CD1c-positive myeloid dendritic cell (primary cell): Measurements from ENCODE around the gene SMTNL1.

Experiments used
- DNase-seq: peaks from one replicate; pipeline ENCODE4 v3.0.0-alpha.2; 2016; ENCODE audit errors: extremely low spot score

Gene SMTNL1

DNA sequence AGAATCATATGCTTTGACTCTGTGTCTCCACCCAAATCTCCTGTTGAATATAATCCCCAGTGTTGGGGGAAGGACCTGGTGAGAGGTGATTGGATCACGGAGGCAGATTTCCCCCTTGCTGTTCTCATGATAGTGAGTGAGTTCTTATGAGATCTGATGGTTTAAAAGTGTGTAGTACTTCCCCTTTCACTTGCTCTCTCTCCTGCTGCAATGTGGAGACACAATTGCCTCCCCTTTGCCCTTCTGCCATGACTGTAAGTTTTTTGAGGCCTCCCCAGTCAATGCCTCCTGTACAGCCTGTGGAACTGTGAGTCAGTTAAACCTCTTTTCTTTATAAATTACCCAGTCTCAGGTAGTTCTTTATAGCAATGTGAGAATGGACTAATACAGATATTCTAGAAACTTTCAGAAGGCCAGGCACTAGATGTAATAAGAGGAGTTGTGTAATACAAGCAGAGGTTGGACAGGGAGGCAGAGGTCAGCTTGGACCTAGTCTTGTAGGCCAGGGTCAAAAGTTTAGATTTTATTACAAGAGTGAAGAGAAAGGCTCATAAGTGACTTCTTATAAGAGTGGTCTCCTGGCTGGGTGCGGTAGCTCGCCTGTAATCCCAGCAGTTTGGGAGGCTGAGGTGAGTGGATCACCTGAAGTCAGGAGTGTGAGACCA, 50.8 kb downstream of the SMTNL1 start:
- DNase-seq: no peak

DNA sequence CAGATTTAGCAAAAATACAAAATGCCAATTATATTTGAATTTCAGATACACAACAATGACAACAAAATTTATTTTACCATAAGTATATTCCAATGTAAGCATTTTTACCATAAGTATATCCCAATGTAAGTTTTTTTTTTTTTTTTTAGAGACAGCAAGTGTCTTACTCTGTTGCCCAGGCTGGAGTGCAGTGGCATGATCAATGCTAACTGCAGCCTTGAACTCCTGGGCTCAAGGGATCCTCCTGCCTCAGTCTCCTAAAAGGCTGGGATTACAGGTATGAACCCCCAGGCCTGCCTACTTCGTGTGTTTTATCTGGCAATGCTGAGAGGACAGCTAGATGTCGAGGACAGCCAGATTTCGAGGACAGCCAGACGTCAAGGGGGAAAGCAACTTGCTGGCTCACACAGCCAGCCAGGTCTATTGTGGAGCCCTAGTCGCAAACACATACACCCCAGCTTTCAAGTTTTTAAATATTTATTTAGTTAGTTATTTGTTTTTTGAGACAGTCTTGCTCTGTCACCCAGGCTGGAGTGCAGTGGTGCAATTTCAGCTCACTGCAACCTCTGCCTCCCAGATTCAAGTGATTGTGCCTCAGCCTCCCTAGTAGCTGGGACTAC, 59.0 kb downstream of the SMTNL1 start:
- no peak for DNase-seq

DNA sequence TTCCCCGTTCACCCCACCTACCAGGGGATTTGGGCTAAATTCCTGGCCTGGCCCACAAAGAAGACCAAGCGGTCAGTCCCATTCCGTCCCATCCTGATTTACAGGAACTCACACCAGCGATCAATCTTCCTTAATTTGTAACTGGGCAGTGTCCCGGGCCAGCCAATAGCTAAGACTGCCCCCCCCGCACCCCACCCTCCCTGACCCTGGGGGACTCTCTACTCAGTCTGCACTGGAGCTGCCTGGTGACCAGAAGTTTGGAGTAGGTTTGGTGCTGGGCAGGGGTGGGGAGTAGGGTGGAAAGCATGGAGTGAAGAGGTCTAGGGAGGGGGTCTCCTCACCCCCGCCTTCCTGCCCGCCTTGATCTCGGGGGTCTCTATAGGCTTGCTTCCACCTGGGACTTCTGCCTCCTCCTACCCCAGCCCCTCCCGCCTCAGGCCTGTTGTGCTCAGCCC, 60.1 kb downstream of the SMTNL1 start, which contains the start of gene SERPING1:
Gene SERPING1, plus strand, starts transcription at position 225 of the 455 bp plus-strand sequence. CDS start 586 bp downstream, outside the sequence.
- no peak for DNase-seq

GRCh38 chr11:57597916-57598830, 60.8 kb downstream of the SMTNL1 start:
- DNase-seq: peak; percentile 21

- no peak for DNase-seq
These were observed 61.4 kb downstream of the SMTNL1 start for GRCh38 chr11:57598831-57599155.

DNA sequence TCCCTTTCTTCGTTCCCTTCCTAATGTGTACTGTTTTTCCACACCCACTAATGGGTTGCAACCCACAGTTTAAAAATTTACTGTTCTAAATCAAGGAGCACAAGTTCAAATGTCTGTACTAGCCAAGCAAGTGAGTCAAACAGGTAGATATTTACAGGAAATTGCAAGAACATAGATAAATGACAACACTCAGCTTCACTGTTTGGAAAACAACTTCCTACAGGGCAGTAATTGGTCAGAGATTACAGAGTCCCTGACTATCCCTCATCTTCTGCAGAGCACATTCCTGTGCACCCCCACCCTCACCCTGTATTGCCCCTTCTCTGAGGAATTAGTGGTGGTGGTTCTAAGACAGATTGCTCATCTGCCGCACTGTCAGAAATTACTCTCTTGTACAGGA, 62.0 kb downstream of the SMTNL1 start:
- no peak for DNase-seq
